Endothelial cell of umbilical vein (primary cell): ENCODE results near the gene ABTB2.

Experiments
- EZH2 ChIP-seq: IDR thresholded peaks from 2 replicates; pipeline ENCODE4 v1.6.1; 2012; ENCODE audit warnings: borderline replicate concordance, low read depth, mild to moderate bottlenecking, moderate library complexity, low read length, inconsistent platforms; ENCODE audit not compliant: severe bottlenecking
- FOS ChIP-seq: IDR thresholded peaks from 2 replicates; pipeline ENCODE4 v1.6.1; 2011; ENCODE audit warnings: mild to moderate bottlenecking, low read length, moderate library complexity, borderline replicate concordance; ENCODE audit not compliant: insufficient read depth
- GATA2 ChIP-seq: IDR thresholded peaks from 2 replicates; pipeline ENCODE4 v1.7.0; 2011; ENCODE audit warnings: low read depth, mild to moderate bottlenecking, moderate library complexity, mixed read lengths, low read length; ENCODE audit not compliant: insufficient read length, insufficient read depth
- JUN ChIP-seq: IDR thresholded peaks from 2 replicates; pipeline ENCODE4 v1.6.1; 2011; ENCODE audit warnings: borderline replicate concordance, low read depth; ENCODE audit not compliant: insufficient read length, insufficient read depth
- MYC ChIP-seq: IDR thresholded peaks from one replicate; pipeline ENCODE4 v1.6.1; 2011; ENCODE audit warnings: mild to moderate bottlenecking, low read depth, low read length
- POLR2A ChIP-seq: IDR thresholded peaks from 2 replicates; pipeline ENCODE4 v1.6.1; 2012; ENCODE audit warnings: low read depth, mild to moderate bottlenecking, control low read depth, low read length
- POLR2AphosphoS5 ChIP-seq: IDR thresholded peaks from 2 replicates; pipeline ENCODE4 v1.6.1; 2012; ENCODE audit warnings: low read depth, mild to moderate bottlenecking, control low read depth, low read length, moderate library complexity; ENCODE audit not compliant: insufficient read depth
- TF ChIP-seq, protein P1 (sequence below), 2 donors: IDR thresholded peaks; 1 replicate in 1 of 2; 2 replicates in 1 of 2; pipeline ENCODE4 v1.5.1; 2011; ENCODE audit warnings: low read length in 2 of 2, mild to moderate bottlenecking in 2 of 2, moderate library complexity in 2 of 2, control low read depth in 1 of 2, inconsistent platforms in 1 of 2, low read depth in 1 of 2; ENCODE audit not compliant: insufficient read depth in 1 of 2; ENCODE audit errors: extremely low read depth in 1 of 2
- TF ChIP-seq, protein P2 (sequence below): IDR thresholded peaks from 2 replicates; pipeline ENCODE4 v1.6.1; 2011; ENCODE audit not compliant: insufficient read depth, insufficient read length

DNA sequence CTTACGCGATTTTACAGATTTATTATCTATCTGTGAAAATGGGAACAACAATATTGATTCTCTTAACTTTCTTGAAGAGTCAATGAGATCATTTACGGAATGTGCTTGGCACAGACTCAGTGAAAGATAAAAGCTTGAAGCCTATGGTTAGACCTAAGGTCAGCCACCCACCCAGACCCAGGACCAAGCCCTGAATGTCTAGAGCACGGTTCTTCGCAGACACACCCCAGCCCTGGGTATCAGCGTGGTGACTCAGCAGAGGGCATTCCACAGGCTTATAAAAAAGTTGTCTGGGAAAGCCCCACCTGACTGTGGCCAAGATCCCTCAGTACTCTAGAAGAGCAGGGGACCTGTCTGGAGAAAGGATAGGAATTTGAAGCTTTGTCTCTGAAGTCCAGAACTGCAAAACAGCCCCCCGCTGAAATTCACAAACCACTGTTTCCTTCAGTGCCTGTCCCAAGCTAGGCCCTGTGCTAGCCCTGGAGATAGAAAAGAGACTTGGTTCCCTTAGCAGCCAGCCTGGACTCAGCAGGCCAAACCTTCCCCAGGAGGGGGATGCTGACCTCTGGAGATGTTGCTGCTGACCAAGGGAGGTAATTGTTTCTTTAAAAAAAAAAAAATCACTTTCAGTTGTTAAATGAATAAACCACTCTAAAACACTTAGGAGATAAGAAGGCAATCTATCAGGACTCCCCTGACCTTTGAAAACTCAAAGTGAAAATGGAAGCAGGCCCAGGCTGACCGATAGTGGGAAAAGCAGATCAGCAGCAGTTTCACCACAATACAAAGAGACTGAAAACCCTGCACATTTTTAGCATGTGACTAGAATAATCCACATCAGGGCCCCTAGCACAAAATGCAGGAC is 114.0 kb downstream of the ABTB2 start:
- TF ChIP-seq POLR2A, result no peak
- TF ChIP-seq, protein P1, sequence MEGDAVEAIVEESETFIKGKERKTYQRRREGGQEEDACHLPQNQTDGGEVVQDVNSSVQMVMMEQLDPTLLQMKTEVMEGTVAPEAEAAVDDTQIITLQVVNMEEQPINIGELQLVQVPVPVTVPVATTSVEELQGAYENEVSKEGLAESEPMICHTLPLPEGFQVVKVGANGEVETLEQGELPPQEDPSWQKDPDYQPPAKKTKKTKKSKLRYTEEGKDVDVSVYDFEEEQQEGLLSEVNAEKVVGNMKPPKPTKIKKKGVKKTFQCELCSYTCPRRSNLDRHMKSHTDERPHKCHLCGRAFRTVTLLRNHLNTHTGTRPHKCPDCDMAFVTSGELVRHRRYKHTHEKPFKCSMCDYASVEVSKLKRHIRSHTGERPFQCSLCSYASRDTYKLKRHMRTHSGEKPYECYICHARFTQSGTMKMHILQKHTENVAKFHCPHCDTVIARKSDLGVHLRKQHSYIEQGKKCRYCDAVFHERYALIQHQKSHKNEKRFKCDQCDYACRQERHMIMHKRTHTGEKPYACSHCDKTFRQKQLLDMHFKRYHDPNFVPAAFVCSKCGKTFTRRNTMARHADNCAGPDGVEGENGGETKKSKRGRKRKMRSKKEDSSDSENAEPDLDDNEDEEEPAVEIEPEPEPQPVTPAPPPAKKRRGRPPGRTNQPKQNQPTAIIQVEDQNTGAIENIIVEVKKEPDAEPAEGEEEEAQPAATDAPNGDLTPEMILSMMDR (IDR thresholded peaks at IDR 0.05; ENCODE audit: extremely low read depth in 1 of 2, insufficient read depth in 1 of 2, low read depth in 1 of 2, low read length in 2 of 2), result no peak
- TF ChIP-seq, protein P2, sequence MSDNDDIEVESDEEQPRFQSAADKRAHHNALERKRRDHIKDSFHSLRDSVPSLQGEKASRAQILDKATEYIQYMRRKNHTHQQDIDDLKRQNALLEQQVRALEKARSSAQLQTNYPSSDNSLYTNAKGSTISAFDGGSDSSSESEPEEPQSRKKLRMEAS, result no peak
- no peak for TF ChIP-seq POLR2AphosphoS5
- TF ChIP-seq GATA2, result no peak
- no peak for TF ChIP-seq EZH2
- TF ChIP-seq FOS, result no peak
- TF ChIP-seq MYC, result no peak
- TF ChIP-seq JUN, result no peak
